ENCODE data around the gene RPN1. TPM values are rescaled to one million over a fixed set of nuclear protein-coding genes. Genes with fewer than 3 reads are reported as not detected.

Gene RPN1
- total and polyA plus RNA-seq, 4 donors = 132 to 407 (median 249) TPM

GRCh38 chr3:128681369-128681829 is 30.8 kb upstream of the RPN1 start (continued):
- TF ChIP-seq ZBTB33 (IDR thresholded peaks at IDR 0.05) = no peak
- TF ChIP-seq CTCF (IDR thresholded peaks at IDR 0.05; ENCODE audit: low read depth, low read length, missing input control) = no peak
- TF ChIP-seq RAD21 (IDR thresholded peaks at IDR 0.05) = no peak
- no peak for TF ChIP-seq TAF1 (conservative IDR thresholded peaks at IDR 0.05)
- no peak for TF ChIP-seq GABPA (IDR thresholded peaks at IDR 0.05 in 1 of 2, conservative IDR thresholded peaks at IDR 0.05 in 1 of 2)
- no peak for TF ChIP-seq YY1 (IDR thresholded peaks at IDR 0.05)
- TF ChIP-seq EGR1 (IDR thresholded peaks at IDR 0.05; ENCODE audit: low read depth in 2 of 2) = no peak
- no peak for TF ChIP-seq HNF4A (conservative IDR thresholded peaks at IDR 0.05)

- under 1% methylated on average over 67 of the region's 67 CpGs for WGBS
- H3K4me1 ChIP-seq (ENCODE audit: control insufficient read depth in 4 of 4, insufficient read depth in 4 of 4, low read length in 3 of 4) = peaks cover 0 to 4% (median 3%) of the 10 kb centered on the region in 4 donors
- no peaks in the 10 kb centered on the region for H3K9me3 ChIP-seq (ENCODE audit: control insufficient read depth in 4 of 4, low read length in 3 of 4)
- no peaks in the 10 kb centered on the region for H3K36me3 ChIP-seq (ENCODE audit: control insufficient read depth in 4 of 4, insufficient read depth in 3 of 4, low read depth in 1 of 4, low read length in 3 of 4)
- H3K27ac ChIP-seq (ENCODE audit: low read depth in 1 of 2, low read length in 2 of 2) = peak overlapping the region; percentile 94 to 95
- H3K4me3 ChIP-seq (ENCODE audit: low read depth in 1 of 3, low read length in 3 of 3) = peak overlapping the region; percentile 77 to 91 (median 91)
- TF ChIP-seq HNF4A (conservative IDR thresholded peaks at IDR 0.05) (peak; percentile 14 to 41), YY1 (IDR thresholded peaks at IDR 0.05) (peak; percentile 99), JUND (IDR thresholded peaks at IDR 0.05) (no peak), HNF4G (IDR thresholded peaks at IDR 0.05) (no peak), GABPA (IDR thresholded peaks at IDR 0.05 in 1 of 2, conservative IDR thresholded peaks at IDR 0.05 in 1 of 2) (peak; percentile 55 to 86), ZBTB33 (IDR thresholded peaks at IDR 0.05) (no peak), SP1 (IDR thresholded peaks at IDR 0.05) (peak; percentile 75), FOXA2 (IDR thresholded peaks at IDR 0.05) (no peak), CTCF (IDR thresholded peaks at IDR 0.05; ENCODE audit: low read depth, low read length, missing input control) (peak; percentile 98), ATF3 (IDR thresholded peaks at IDR 0.05) (no peak), EGR1 (IDR thresholded peaks at IDR 0.05; ENCODE audit: low read depth in 2 of 2) (peak in 1 of 2 donors; percentile 64), TAF1 (conservative IDR thresholded peaks at IDR 0.05) (peak; percentile 66), REST (IDR thresholded peaks at IDR 0.05) (peak; percentile 80), RAD21 (IDR thresholded peaks at IDR 0.05) (peak; percentile 93 to 94), MAX (IDR thresholded peaks at IDR 0.05) (peak; percentile 80), RXRA (IDR thresholded peaks at IDR 0.05) (peak; percentile 81 to 83), NR2F2 (IDR thresholded peaks at IDR 0.05) (peak; percentile 94), FOXA1 (IDR thresholded peaks at IDR 0.05) (no peak)
- no peaks in the 10 kb centered on the region for H3K27me3 ChIP-seq (ENCODE audit: control insufficient read depth in 4 of 4, insufficient read depth in 4 of 4, low read length in 3 of 4)
- DNase-seq (ENCODE audit: low spot score) = peak; percentile 98
- H3K9ac ChIP-seq (ENCODE audit: low read depth in 1 of 2, low read length in 2 of 2) = peak overlapping the region; percentile 84 to 91
Measured at GRCh38 chr3:128680603-128681368, 30.2 kb upstream of the RPN1 start.
